Measurements from ENCODE around the gene ASTN2.
"Not testable (repeated sequence)": the region's sequence is repeated elsewhere in the genome, so short reads cannot be mapped to it uniquely, and the experiment has no call there.

Gene ASTN2

GRCh38 chr9:116842658-116843057 lies 572.2 kb downstream of the ASTN2 start:
- no peak for DNase-seq

- DNase-seq, result not testable (repeated sequence)
These were observed 576.4 kb downstream of the ASTN2 start for GRCh38 chr9:116838468-116838867.

- DNase-seq, result no peak
These were observed 577.6 kb downstream of the ASTN2 start for GRCh38 chr9:116837018-116837989.

GRCh38 chr9:116830321-116830720 lies 584.5 kb downstream of the ASTN2 start:
- DNase-seq, result not testable (repeated sequence)

GRCh38 chr9:116821633-116822229 lies 593.1 kb downstream of the ASTN2 start:
- no peak for DNase-seq

- no peak for DNase-seq
These were observed 595.7 kb downstream of the ASTN2 start for GRCh38 chr9:116819116-116819515.

GRCh38 chr9:116817762-116818161 lies 597.1 kb downstream of the ASTN2 start:
- DNase-seq, result no peak

- no peak for DNase-seq
These were observed 598.4 kb downstream of the ASTN2 start for GRCh38 chr9:116816484-116816883.

- DNase-seq, result no peak
These were observed 599.0 kb downstream of the ASTN2 start for GRCh38 chr9:116815835-116816234.

- no peak for DNase-seq
These were observed 601.9 kb downstream of the ASTN2 start for GRCh38 chr9:116813031-116813300.

- DNase-seq, result no peak
These were observed 602.4 kb downstream of the ASTN2 start for GRCh38 chr9:116812231-116813030.

GRCh38 chr9:116809656-116810055 lies 605.2 kb downstream of the ASTN2 start:
- no peak for DNase-seq

GRCh38 chr9:116806075-116806474 lies 608.8 kb downstream of the ASTN2 start:
- no peak for DNase-seq

- no peak for DNase-seq
These were observed 614.0 kb downstream of the ASTN2 start for GRCh38 chr9:116800885-116801284.

GRCh38 chr9:116800074-116800473 lies 614.8 kb downstream of the ASTN2 start:
- no peak for DNase-seq

GRCh38 chr9:116798521-116798920 lies 616.3 kb downstream of the ASTN2 start:
- no peak for DNase-seq

- no peak for DNase-seq
These were observed 617.6 kb downstream of the ASTN2 start for GRCh38 chr9:116797276-116797675.

- no peak for DNase-seq
These were observed 618.2 kb downstream of the ASTN2 start for GRCh38 chr9:116796669-116797068.

GRCh38 chr9:116795821-116796220 lies 619.0 kb downstream of the ASTN2 start:
- DNase-seq, result no peak

- DNase-seq, result no peak
These were observed 622.6 kb downstream of the ASTN2 start for GRCh38 chr9:116792271-116792670.

- DNase-seq, result no peak
These were observed 623.5 kb downstream of the ASTN2 start for GRCh38 chr9:116791326-116791725.

GRCh38 chr9:116789081-116789480 lies 625.8 kb downstream of the ASTN2 start:
- DNase-seq, result no peak

GRCh38 chr9:116786737-116787136 lies 628.1 kb downstream of the ASTN2 start:
- no peak for DNase-seq

GRCh38 chr9:116777116-116777515 lies 637.7 kb downstream of the ASTN2 start:
- no peak for DNase-seq

All from activated CD8-positive, alpha-beta memory T cell treated with anti-CD3 and anti-CD28 coated beads, Interleukin-2, amount 50 U/mL, for 4 hours (primary cell).